ENCODE measurements around the gene LUC7L2.

LUC7L2 gene

GRCh38 chr7:139416405-139416804, 56.7 kb downstream of the LUC7L2 start:
- TF ChIP-seq CTCF (IDR thresholded peaks at IDR 0.05; ENCODE audit: low read depth, low read length) = no peak
- Histone ChIP-seq H3K9me3 (ENCODE audit: severe bottlenecking) (no peaks in the 10 kb centered on the region), H3K27ac (no peak overlapping the region), H3K27me3 (ENCODE audit: insufficient read depth, low read depth, severe bottlenecking) (no peaks in the 10 kb centered on the region), H3K4me3 (ENCODE audit: low read depth, low read length) (no peak overlapping the region), H3K36me3 (peaks cover 88% of the 10 kb centered on the region)
- DNase-seq = no peak

- peaks cover 90% of the 10 kb centered on the region for H3K36me3 ChIP-seq
- no peak overlapping the region for H3K27ac ChIP-seq
- no peak for DNase-seq
- no peak for TF ChIP-seq CTCF (IDR thresholded peaks at IDR 0.05; ENCODE audit: low read depth, low read length)
- H3K27me3 ChIP-seq (ENCODE audit: insufficient read depth, low read depth, severe bottlenecking) = no peaks in the 10 kb centered on the region
- H3K4me3 ChIP-seq (ENCODE audit: low read depth, low read length) = no peak overlapping the region
- no peaks in the 10 kb centered on the region for H3K9me3 ChIP-seq (ENCODE audit: severe bottlenecking)
Measured at GRCh38 chr7:139417478-139417877, 57.8 kb downstream of the LUC7L2 start.

- Histone ChIP-seq H3K36me3 (peaks cover 84% of the 10 kb centered on the region), H3K4me3 (ENCODE audit: low read depth, low read length) (no peak overlapping the region), H3K9me3 (ENCODE audit: severe bottlenecking) (no peaks in the 10 kb centered on the region), H3K27ac (no peak overlapping the region), H3K27me3 (ENCODE audit: insufficient read depth, low read depth, severe bottlenecking) (no peaks in the 10 kb centered on the region)
- no peak for TF ChIP-seq CTCF (IDR thresholded peaks at IDR 0.05; ENCODE audit: low read depth, low read length)
- DNase-seq = no peak
Measured at GRCh38 chr7:139421123-139421522, 61.4 kb downstream of the LUC7L2 start.

- H3K9me3 ChIP-seq (ENCODE audit: severe bottlenecking) = no peaks in the 10 kb centered on the region
- no peak overlapping the region for H3K27ac ChIP-seq
- TF ChIP-seq CTCF (IDR thresholded peaks at IDR 0.05; ENCODE audit: low read depth, low read length) = no peak
- peaks cover 79% of the 10 kb centered on the region for H3K36me3 ChIP-seq
- H3K27me3 ChIP-seq (ENCODE audit: insufficient read depth, low read depth, severe bottlenecking) = no peaks in the 10 kb centered on the region
- H3K4me3 ChIP-seq (ENCODE audit: low read depth, low read length) = no peak overlapping the region
- DNase-seq = no peak
Measured at GRCh38 chr7:139422126-139422525, 62.4 kb downstream of the LUC7L2 start.

- DNase-seq = no peak
- no peaks in the 10 kb centered on the region for H3K9me3 ChIP-seq (ENCODE audit: severe bottlenecking)
Measured at GRCh38 chr7:139423091-139423490, 63.4 kb downstream of the LUC7L2 start.

More at GRCh38 chr7:139423091-139423490, 63.4 kb downstream of the LUC7L2 start:
- Histone ChIP-seq H3K4me3 (ENCODE audit: low read depth, low read length) (no peak overlapping the region), H3K36me3 (peaks cover 76% of the 10 kb centered on the region), H3K27me3 (ENCODE audit: insufficient read depth, low read depth, severe bottlenecking) (no peaks in the 10 kb centered on the region), H3K27ac (no peak overlapping the region)
- TF ChIP-seq CTCF (IDR thresholded peaks at IDR 0.05; ENCODE audit: low read depth, low read length) = no peak

All from WERI-Rb-1 (cell line).